Peyer's patch (tissue), 4 donors: ENCODE results near the gene RNLS. TPM values are rescaled to one million over a fixed set of nuclear protein-coding genes. Genes with fewer than 3 reads are reported as not detected.

Experiments used
- DNase-seq, 3 donors: peaks; one replicate each; pipeline ENCODE4 v3.0.0-alpha.2; 2017 to 2019
- H3K27ac ChIP-seq, 4 donors: fragments of 200-600 bp; sonication (generic); one replicate each; pipeline ENCODE4 v1.5.1; 2016 to 2019
- H3K27me3 ChIP-seq, 2 donors: fragments of 200-600 bp; sonication (generic); one replicate each; pipeline ENCODE4 v1.5.1; 2019
- H3K36me3 ChIP-seq, 3 donors: fragments of 200-600 bp; sonication (generic); one replicate each; pipeline ENCODE4 v1.5.1; 2016 to 2019
- H3K4me1 ChIP-seq, 4 donors: fragments of 200-600 bp; sonication (generic); one replicate each; pipeline ENCODE4 v1.5.1; 2016 to 2019
- H3K4me3 ChIP-seq, 4 donors: fragments of 200-600 bp; sonication (generic); 1 replicate in 3 of 4; 2 replicates in 1 of 4; pipeline ENCODE4 v1.5.1; 2016 to 2019; ENCODE audit warnings: mild to moderate bottlenecking in 1 of 4
- H3K9me3 ChIP-seq, 4 donors: fragments of 200-600 bp; sonication (generic); one replicate each; pipeline ENCODE4 v1.5.1; 2016 to 2019; ENCODE audit warnings: mild to moderate bottlenecking in 1 of 4
- POLR2A ChIP-seq, 2 donors: fragments of 450-650 bp; IDR thresholded peaks; one replicate each; pipeline ENCODE4 v1.5.1; 2017; ENCODE audit warnings: antibody characterized with exemption in 2 of 2, mild to moderate bottlenecking in 2 of 2, moderate library complexity in 2 of 2
- total RNA-seq, 4 donors: library from RNA; depleted of rRNA; stranded (reverse); fragments of >200 nt; gene quantifications; one replicate each; pipeline ENCODE4 v1.1.0, GENCODE V29; 2016
- TF ChIP-seq, protein P1 (sequence below), 6 experiments: fragments of 450-650 bp in 4 of 6; fragments of 200-600 bp in 2 of 6; sonication (generic) in 1 of 6; IDR thresholded peaks; one replicate each; pipeline ENCODE4 v1.5.1; 2017 to 2019; ENCODE audit warnings: antibody characterized with exemption in 6 of 6, mild to moderate bottlenecking in 3 of 6, moderate library complexity in 1 of 6

RNLS gene
- total RNA-seq, 4 donors from 2014 or later = 4.1 to 29.6 (median 22.6) TPM

DNA sequence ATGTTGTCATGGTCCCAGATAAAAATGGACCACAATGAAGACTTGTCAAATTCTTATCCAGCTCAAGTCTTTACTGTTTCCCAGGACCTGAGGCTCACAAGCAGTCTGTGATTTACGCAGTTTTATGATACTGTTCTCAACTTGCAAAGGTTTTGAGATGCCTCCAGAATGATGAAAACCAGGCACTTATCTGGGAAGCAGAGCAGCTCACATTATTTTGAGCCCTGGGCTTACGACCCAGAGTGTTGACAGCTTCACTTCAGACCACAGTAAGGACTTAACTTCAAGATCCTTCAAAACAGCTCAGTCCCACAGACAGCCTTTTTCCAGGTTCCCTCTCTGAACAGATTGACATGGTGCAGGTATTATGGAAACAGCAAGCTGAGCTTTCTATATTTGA is 236.1 kb downstream of the RNLS start:
- Histone ChIP-seq H3K9me3 (no peaks in the 10 kb centered on the region), H3K4me3 (no peak overlapping the region), H3K27me3 (no peaks in the 10 kb centered on the region), H3K27ac (no peak overlapping the region), H3K36me3 (no peaks in the 10 kb centered on the region), H3K4me1 (peaks cover 0 to 10% (median 0%) of the 10 kb centered on the region in 4 donors)
- DNase-seq = no peak
- TF ChIP-seq POLR2A (IDR thresholded peaks at IDR 0.05) = no peak
- TF ChIP-seq, protein P1, sequence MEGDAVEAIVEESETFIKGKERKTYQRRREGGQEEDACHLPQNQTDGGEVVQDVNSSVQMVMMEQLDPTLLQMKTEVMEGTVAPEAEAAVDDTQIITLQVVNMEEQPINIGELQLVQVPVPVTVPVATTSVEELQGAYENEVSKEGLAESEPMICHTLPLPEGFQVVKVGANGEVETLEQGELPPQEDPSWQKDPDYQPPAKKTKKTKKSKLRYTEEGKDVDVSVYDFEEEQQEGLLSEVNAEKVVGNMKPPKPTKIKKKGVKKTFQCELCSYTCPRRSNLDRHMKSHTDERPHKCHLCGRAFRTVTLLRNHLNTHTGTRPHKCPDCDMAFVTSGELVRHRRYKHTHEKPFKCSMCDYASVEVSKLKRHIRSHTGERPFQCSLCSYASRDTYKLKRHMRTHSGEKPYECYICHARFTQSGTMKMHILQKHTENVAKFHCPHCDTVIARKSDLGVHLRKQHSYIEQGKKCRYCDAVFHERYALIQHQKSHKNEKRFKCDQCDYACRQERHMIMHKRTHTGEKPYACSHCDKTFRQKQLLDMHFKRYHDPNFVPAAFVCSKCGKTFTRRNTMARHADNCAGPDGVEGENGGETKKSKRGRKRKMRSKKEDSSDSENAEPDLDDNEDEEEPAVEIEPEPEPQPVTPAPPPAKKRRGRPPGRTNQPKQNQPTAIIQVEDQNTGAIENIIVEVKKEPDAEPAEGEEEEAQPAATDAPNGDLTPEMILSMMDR (IDR thresholded peaks at IDR 0.05) = no peak

DNA sequence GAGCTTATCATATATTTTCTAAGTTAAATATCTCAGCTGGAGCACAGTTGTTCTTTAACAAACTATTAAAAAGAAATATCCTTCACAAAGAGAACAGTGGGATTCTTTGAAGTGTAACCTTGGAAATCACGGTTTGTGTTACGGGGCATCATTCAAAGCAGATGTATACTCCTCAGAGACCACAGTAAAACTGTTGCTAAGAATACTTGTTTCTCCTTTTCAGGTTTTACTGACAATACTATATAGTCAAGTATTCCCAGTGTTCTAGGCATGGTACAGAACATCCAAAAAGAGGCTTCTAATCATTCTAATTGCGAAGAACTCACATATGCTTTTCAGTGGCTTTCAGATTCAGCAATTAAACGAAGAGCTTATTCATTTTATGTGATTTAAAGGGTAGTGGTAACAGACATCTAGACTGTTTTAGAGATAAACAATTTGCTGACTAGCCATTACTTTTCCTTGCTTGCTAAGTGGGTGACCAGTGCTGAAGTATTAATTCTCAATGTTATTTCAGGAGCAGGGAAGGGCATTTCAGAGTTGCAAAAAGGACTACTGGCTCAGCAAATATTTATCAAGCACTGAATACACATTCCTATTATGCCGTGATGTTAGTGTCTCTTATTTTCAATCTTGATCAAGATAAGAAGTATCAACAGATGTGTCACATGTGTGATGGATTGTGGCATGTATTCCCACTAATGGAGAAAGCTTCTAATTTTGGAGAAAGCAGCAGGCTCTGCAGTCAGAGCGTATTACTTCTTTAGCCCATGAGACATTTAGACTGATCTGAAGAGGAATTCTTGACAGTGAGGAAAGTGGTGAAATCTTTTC is 236.8 kb downstream of the RNLS start:
- TF ChIP-seq, protein P1 (IDR thresholded peaks at IDR 0.05) = no peak
- TF ChIP-seq POLR2A (IDR thresholded peaks at IDR 0.05) = no peak
- Histone ChIP-seq H3K4me1 (peaks cover 0 to 10% (median 0%) of the 10 kb centered on the region in 4 donors), H3K27me3 (no peaks in the 10 kb centered on the region), H3K4me3 (no peak overlapping the region), H3K36me3 (no peaks in the 10 kb centered on the region), H3K27ac (peak overlapping the region in 1 of 4 donors; percentile 22), H3K9me3 (no peaks in the 10 kb centered on the region)
- no peak for DNase-seq

DNA sequence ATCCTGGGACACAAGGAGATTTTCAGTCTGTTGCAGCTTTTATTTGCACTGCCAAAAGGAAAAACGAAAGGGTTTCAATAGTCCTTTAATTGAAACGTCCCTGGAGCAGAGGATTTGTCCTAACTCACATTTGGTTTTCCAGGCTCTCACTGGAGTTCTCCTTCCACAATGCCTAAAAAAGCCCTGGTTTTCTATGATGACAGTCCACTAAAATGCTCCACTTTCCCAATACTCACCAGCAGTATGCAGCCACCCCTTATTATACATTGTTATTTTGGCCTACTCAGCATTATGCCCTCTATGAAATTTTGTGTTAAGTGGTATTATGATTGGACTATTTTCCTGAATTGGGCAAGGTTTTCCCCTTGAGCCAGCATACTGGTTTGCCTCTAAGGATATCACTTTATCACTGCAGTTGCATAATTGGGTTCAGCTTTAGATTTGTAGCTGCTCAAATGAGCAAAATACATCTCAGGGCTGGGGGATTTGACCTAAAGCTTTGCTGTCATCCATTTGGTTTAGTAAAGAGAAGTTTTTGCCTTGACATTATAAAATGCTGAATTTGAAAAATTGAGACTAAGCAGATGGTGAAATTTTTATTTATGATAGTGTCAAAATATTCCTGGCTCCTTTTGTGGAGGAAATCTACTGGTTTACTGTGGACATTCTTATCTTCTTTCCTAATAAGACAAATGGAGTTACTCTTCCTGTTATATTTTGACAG is 239.2 kb downstream of the RNLS start:
- H3K9me3 ChIP-seq = no peaks in the 10 kb centered on the region
- no peak overlapping the region for H3K27ac ChIP-seq
- peaks cover 0 to 10% (median 0%) of the 10 kb centered on the region in 4 donors for H3K4me1 ChIP-seq
- DNase-seq = no peak
- no peaks in the 10 kb centered on the region for H3K27me3 ChIP-seq
- TF ChIP-seq, protein P1 (IDR thresholded peaks at IDR 0.05) = no peak
- TF ChIP-seq POLR2A (IDR thresholded peaks at IDR 0.05) = no peak
- no peak overlapping the region for H3K4me3 ChIP-seq
- H3K36me3 ChIP-seq = no peaks in the 10 kb centered on the region

GRCh38 chr10:88342733-88343310 is 240.3 kb downstream of the RNLS start:
- no peak for DNase-seq
- peaks cover 0 to 10% (median 0%) of the 10 kb centered on the region in 4 donors for H3K4me1 ChIP-seq
- H3K9me3 ChIP-seq = no peaks in the 10 kb centered on the region
- no peak overlapping the region for H3K27ac ChIP-seq
- H3K4me3 ChIP-seq = no peak overlapping the region
- TF ChIP-seq, protein P1 (IDR thresholded peaks at IDR 0.05) = no peak
- TF ChIP-seq POLR2A (IDR thresholded peaks at IDR 0.05) = no peak
- no peaks in the 10 kb centered on the region for H3K36me3 ChIP-seq
- H3K27me3 ChIP-seq = no peaks in the 10 kb centered on the region

DNA sequence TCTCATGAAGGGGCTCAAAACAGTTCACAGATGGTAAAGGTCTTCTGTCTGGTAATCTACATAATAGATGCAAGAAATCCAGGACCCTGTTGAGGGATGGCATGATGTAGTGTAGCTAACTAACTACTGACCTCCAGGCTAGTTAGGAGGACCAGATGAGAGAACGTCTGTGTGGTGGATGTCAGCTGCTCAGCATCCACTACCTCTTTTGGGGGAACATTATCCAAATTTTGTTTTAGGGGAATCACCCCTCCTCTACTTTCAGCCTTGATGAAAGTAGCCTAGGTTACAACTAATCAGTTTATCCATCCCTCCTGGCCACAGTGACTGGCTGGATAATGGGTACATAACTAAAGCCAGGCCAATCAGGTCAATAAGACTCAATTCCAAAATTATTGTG is 246.0 kb downstream of the RNLS start:
- Histone ChIP-seq H3K36me3 (no peaks in the 10 kb centered on the region), H3K4me1 (no peaks in the 10 kb centered on the region), H3K27me3 (no peaks in the 10 kb centered on the region), H3K9me3 (no peaks in the 10 kb centered on the region), H3K4me3 (no peak overlapping the region), H3K27ac (no peak overlapping the region)
- no peak for DNase-seq
- TF ChIP-seq POLR2A (IDR thresholded peaks at IDR 0.05) = no peak
- TF ChIP-seq, protein P1 (IDR thresholded peaks at IDR 0.05) = no peak
